Fibroblast of peridontal ligament (primary cell): Measurements from ENCODE around the gene TOX4.

Source experiments
- DNase-seq: peaks from one replicate; pipeline ENCODE4 v3.0.0-alpha.2; 2010; ENCODE audit errors: extremely low read depth

Gene TOX4

GRCh38 chr14:21501568-21501967 lies 24.6 kb downstream of the TOX4 start:
- DNase-seq = no peak

GRCh38 chr14:21503376-21503775 lies 26.4 kb downstream of the TOX4 start:
- DNase-seq = no peak

GRCh38 chr14:21505012-21505553 lies 28.1 kb downstream of the TOX4 start:
- DNase-seq = no peak

- DNase-seq = no peak
These were observed 29.6 kb downstream of the TOX4 start for GRCh38 chr14:21506557-21506956.

- DNase-seq = no peak
These were observed 32.6 kb downstream of the TOX4 start for GRCh38 chr14:21509432-21510143.

GRCh38 chr14:21510735-21511657 lies 34.0 kb downstream of the TOX4 start, which contains the start of gene METTL3:
TSS of gene METTL3 (minus strand) at chr14:21511340. CDS start at chr14:21511223, 117 bp downstream.
- peak; percentile 99 for DNase-seq

GRCh38 chr14:21514341-21514740 lies 37.3 kb downstream of the TOX4 start:
- DNase-seq = no peak

- no peak for DNase-seq
These were observed 41.7 kb downstream of the TOX4 start for GRCh38 chr14:21518725-21519124.

GRCh38 chr14:21520767-21521166 lies 43.8 kb downstream of the TOX4 start:
- DNase-seq = no peak

- peak; percentile 65 for DNase-seq
These were observed 44.5 kb downstream of the TOX4 start for GRCh38 chr14:21521501-21521900.

- DNase-seq = no peak
These were observed 46.2 kb downstream of the TOX4 start for GRCh38 chr14:21523203-21523602.

GRCh38 chr14:21524575-21525490 lies 47.8 kb downstream of the TOX4 start:
- DNase-seq = no peak

- no peak for DNase-seq
These were observed 48.6 kb downstream of the TOX4 start for GRCh38 chr14:21525571-21525961.

- DNase-seq = peak; percentile 44
These were observed 49.1 kb downstream of the TOX4 start, which contains the start of gene SALL2 for GRCh38 chr14:21525962-21526671. TSS of gene SALL2 (minus strand) at chr14:21526346. CDS start at chr14:21526127, 219 bp downstream.

GRCh38 chr14:21526672-21527317 lies 49.8 kb downstream of the TOX4 start:
- no peak for DNase-seq

- DNase-seq = no peak
These were observed 50.3 kb downstream of the TOX4 start for GRCh38 chr14:21527318-21527679.

- DNase-seq = no peak
These were observed 51.7 kb downstream of the TOX4 start for GRCh38 chr14:21528381-21529348.

- DNase-seq = no peak
These were observed 52.5 kb downstream of the TOX4 start for GRCh38 chr14:21529515-21529914.

- DNase-seq = no peak
These were observed 56.3 kb downstream of the TOX4 start for GRCh38 chr14:21533294-21533693.
